H9 (cell line): ENCODE results near the gene PTBP2. TPM values are rescaled to one million over a fixed set of nuclear protein-coding genes. Genes with fewer than 3 reads are reported as not detected.

Experiments used
- DNase-seq: peaks from one replicate; pipeline ENCODE4 v3.0.0-alpha.2; 2017
- H2AFZ ChIP-seq: one replicate; pipeline ENCODE4 v1.6.1; 2013; ENCODE audit warnings: mild to moderate bottlenecking, low read length, control low read depth, moderate library complexity
- H2AK5ac ChIP-seq: 2 replicates; pipeline ENCODE4 v1.6.1; 2013; ENCODE audit warnings: low read length, control low read depth, mixed read lengths; ENCODE audit not compliant: insufficient read length
- H2BK120ac ChIP-seq: one replicate; pipeline ENCODE4 v1.6.1; 2013; ENCODE audit warnings: low read depth, mild to moderate bottlenecking, low read length, control low read depth, inconsistent platforms; ENCODE audit not compliant: poor library complexity, severe bottlenecking
- H2BK12ac ChIP-seq: 2 replicates; pipeline ENCODE4 v1.6.1; 2013; ENCODE audit warnings: low read length, control low read depth, mixed read lengths, low read depth; ENCODE audit not compliant: insufficient read length
- H2BK15ac ChIP-seq: 2 replicates; pipeline ENCODE4 v1.6.1; 2013; ENCODE audit warnings: low read depth, low read length, control low read depth
- H2BK20ac ChIP-seq: one replicate; pipeline ENCODE4 v1.6.1; 2013; ENCODE audit warnings: low read depth, mild to moderate bottlenecking, low read length, control low read depth, inconsistent platforms; ENCODE audit not compliant: poor library complexity, severe bottlenecking
- H2BK5ac ChIP-seq: 2 replicates; pipeline ENCODE4 v1.6.1; 2013; ENCODE audit warnings: low read length, control low read depth, mixed read lengths; ENCODE audit not compliant: insufficient read length
- H3K14ac ChIP-seq: 2 replicates; pipeline ENCODE4 v1.6.1; 2013; ENCODE audit warnings: low read length, control low read depth; ENCODE audit not compliant: insufficient read depth
- H3K18ac ChIP-seq: 2 replicates; pipeline ENCODE4 v1.6.1; 2013; ENCODE audit warnings: low read depth, mild to moderate bottlenecking, mixed read lengths, low read length, control low read depth; ENCODE audit not compliant: insufficient read length
- H3K23ac ChIP-seq: 2 replicates; pipeline ENCODE4 v1.6.1; 2013; ENCODE audit warnings: low read length, control low read depth, mixed read lengths, low read depth; ENCODE audit not compliant: insufficient read length
- H3K23me2 ChIP-seq: 2 replicates; pipeline ENCODE4 v1.6.1; 2013; ENCODE audit warnings: low read depth, mild to moderate bottlenecking, mixed read lengths, low read length, control low read depth; ENCODE audit not compliant: insufficient read length, poor library complexity, severe bottlenecking
- H3K27ac ChIP-seq: 2 replicates; pipeline ENCODE4 v1.5.1; 2013; ENCODE audit warnings: low read length, control low read depth, mixed read lengths, low read depth; ENCODE audit not compliant: insufficient read length
- H3K27me3 ChIP-seq: 2 replicates; pipeline ENCODE4 v1.6.1; 2013; ENCODE audit warnings: low read length, control low read depth, inconsistent platforms; ENCODE audit not compliant: insufficient read depth
- H3K4ac ChIP-seq: 2 replicates; pipeline ENCODE4 v1.6.1; 2013; ENCODE audit warnings: low read depth, mild to moderate bottlenecking, control low read depth, inconsistent platforms, low read length, moderate library complexity
- H3K4me1 ChIP-seq: 2 replicates; pipeline ENCODE4 v1.6.1; 2013; ENCODE audit warnings: low read length, control low read depth, inconsistent platforms; ENCODE audit not compliant: insufficient read depth
- H3K4me2 ChIP-seq: 2 replicates; pipeline ENCODE4 v1.6.1; 2013; ENCODE audit warnings: low read length, control low read depth, mixed read lengths; ENCODE audit not compliant: insufficient read length, insufficient read depth
- H3K56ac ChIP-seq: 2 replicates; pipeline ENCODE4 v1.6.1; 2013; ENCODE audit warnings: low read depth, mild to moderate bottlenecking, mixed read lengths, low read length, control low read depth; ENCODE audit not compliant: insufficient read length
- H3K79me1 ChIP-seq: 2 replicates; pipeline ENCODE4 v1.6.1; 2013; ENCODE audit warnings: low read depth, mild to moderate bottlenecking, moderate library complexity, low read length, control low read depth, inconsistent platforms; ENCODE audit not compliant: insufficient read depth, poor library complexity, severe bottlenecking
- H3K79me2 ChIP-seq: 2 replicates; pipeline ENCODE4 v1.6.1; 2013; ENCODE audit warnings: low read length, control low read depth, inconsistent platforms; ENCODE audit not compliant: insufficient read depth
- H3K9ac ChIP-seq: 2 replicates; pipeline ENCODE4 v1.6.1; 2013; ENCODE audit warnings: low read length, control low read depth, mixed read lengths; ENCODE audit not compliant: insufficient read length; ENCODE audit errors: extremely low read depth
- H3K9me3 ChIP-seq: one replicate; pipeline ENCODE4 v1.6.1; 2013; ENCODE audit warnings: low read depth, low read length, inconsistent platforms; ENCODE audit not compliant: control insufficient read depth
- H3T11ph ChIP-seq: one replicate; pipeline ENCODE4 v1.6.1; 2013; ENCODE audit warnings: mild to moderate bottlenecking, low read length, control low read depth, inconsistent platforms
- H4K20me1 ChIP-seq: one replicate; pipeline ENCODE4 v1.6.1; 2013; ENCODE audit not compliant: control insufficient read depth, insufficient read length, insufficient read depth
- H4K5ac ChIP-seq: 2 replicates; pipeline ENCODE4 v1.6.1; 2013; ENCODE audit warnings: low read depth, mild to moderate bottlenecking, mixed read lengths, low read length, control low read depth; ENCODE audit not compliant: insufficient read length
- H4K8ac ChIP-seq: replicated peaks from 2 replicates; pipeline ENCODE4 v1.6.1; 2013; ENCODE audit warnings: low read length, control low read depth, mixed read lengths, low read depth; ENCODE audit not compliant: insufficient read length
- H4K91ac ChIP-seq: 2 replicates; pipeline ENCODE4 v1.6.1; 2013; ENCODE audit warnings: low read depth, mild to moderate bottlenecking, moderate library complexity, mixed read lengths, low read length, control low read depth; ENCODE audit not compliant: insufficient read length
- H3K27ac Mint-ChIP-seq, 3 experiments: 2 replicates in 2 of 3; 3 replicates in 1 of 3; pipeline ENCODE4 v1.8.0; 2020 to 2021; ENCODE audit warnings: mixed read lengths in 3 of 3, mild to moderate bottlenecking in 1 of 3, moderate library complexity in 1 of 3
- H3K27me3 Mint-ChIP-seq: 2 replicates; pipeline ENCODE4 v1.8.0; 2021; ENCODE audit warnings: low read depth, mild to moderate bottlenecking, moderate library complexity, mixed read lengths
- H3K36me3 Mint-ChIP-seq, 3 experiments: 2 replicates in 2 of 3; 3 replicates in 1 of 3; pipeline ENCODE4 v1.8.0; 2020 to 2021; ENCODE audit warnings: low read depth in 3 of 3, mixed read lengths in 3 of 3; ENCODE audit not compliant: insufficient read depth in 1 of 3
- H3K4me1 Mint-ChIP-seq, 2 experiments: 2 replicates each; pipeline ENCODE4 v1.8.0; 2020; ENCODE audit warnings: mixed read lengths in 2 of 2
- H3K4me3 Mint-ChIP-seq, 2 experiments: 2 replicates in 1 of 2; 3 replicates in 1 of 2; pipeline ENCODE4 v1.8.0; 2020 to 2021; ENCODE audit warnings: mild to moderate bottlenecking in 2 of 2, mixed read lengths in 2 of 2, moderate library complexity in 1 of 2
- H3K9me3 Mint-ChIP-seq, 2 experiments: 2 replicates in 1 of 2; 3 replicates in 1 of 2; pipeline ENCODE4 v1.8.0; 2020; ENCODE audit warnings: mild to moderate bottlenecking in 2 of 2, mixed read lengths in 2 of 2, moderate library complexity in 1 of 2
- CTCF ChIP-seq: fragments of 200-600 bp; sonication (generic); conservative IDR thresholded peaks from 3 replicates; pipeline ENCODE4 v1.8.0; 2021; ENCODE audit warnings: antibody characterized with exemption, mild to moderate bottlenecking
- WGBS: extraction: QIAGEN DNeasy Blood & Tissue Kit; methylation state at CpG from one replicate; pipeline ENCODE4 v1.1.7; 2013; ENCODE audit warnings: missing lambda C conversion rate, low lambda C conversion rate, mixed read lengths; ENCODE audit not compliant: insufficient read length; ENCODE audit errors: extremely low coverage; 5-methylcytosine and 5-hydroxymethylcytosine counted together
- total RNA-seq: library from RNA; stranded (reverse); gene quantifications from 2 replicates; pipeline ENCODE4 v1.2.1, GENCODE V29; 2021

Gene PTBP2
- total RNA-seq, 1 experiment from 2014 or later = 75.4 TPM

- no peaks in the 10 kb centered on the region for H3K27me3 Mint-ChIP-seq
- Histone ChIP-seq H4K20me1 (no peaks in the 10 kb centered on the region), H3K27me3 (no peaks in the 10 kb centered on the region), H3K4ac (no peak overlapping the region), H2AK5ac (no peak overlapping the region), H2AFZ (no peak overlapping the region), H2BK20ac (no peak overlapping the region), H3K79me2 (no peaks in the 10 kb centered on the region), H2BK12ac (no peak overlapping the region), H3K14ac (no peak overlapping the region), H3K4me1 (no peaks in the 10 kb centered on the region), H4K5ac (no peak overlapping the region), H3T11ph (no peak overlapping the region), H4K8ac (no peak overlapping the region), H4K91ac (no peak overlapping the region), H3K79me1 (no peaks in the 10 kb centered on the region), H3K4me2 (no peak overlapping the region), H3K23ac (no peak overlapping the region), H2BK120ac (no peak overlapping the region), H2BK5ac (no peak overlapping the region), H3K18ac (no peak overlapping the region), H3K9ac (no peak overlapping the region), H3K23me2 (no peaks in the 10 kb centered on the region), H2BK15ac (no peak overlapping the region), H3K9me3 (no peaks in the 10 kb centered on the region), H3K56ac (no peak overlapping the region), H3K27ac (no peak overlapping the region)
- H3K4me1 Mint-ChIP-seq = peaks cover 0 to 9% of the 10 kb centered on the region in 2 experiments; a peak in 3 of 4 replicates
- WGBS = no CpG with 5 or more reads among the region's 7 CpGs
- H3K9me3 Mint-ChIP-seq = no peaks in the 10 kb centered on the region
- H3K4me3 Mint-ChIP-seq = no peak overlapping the region
- no peak overlapping the region for H3K27ac Mint-ChIP-seq
- DNase-seq = no peak
- TF ChIP-seq CTCF = no peak
- H3K36me3 Mint-ChIP-seq = no peaks in the 10 kb centered on the region
Observed at GRCh38 chr1:96837057-96837780, 115.6 kb downstream of the PTBP2 start.
